ENCODE results near the gene BRIP1. TPM values are rescaled to one million over a fixed set of nuclear protein-coding genes. Genes with fewer than 3 reads are reported as not detected.
"Not testable (repeated sequence)": the region's sequence is repeated elsewhere in the genome, so short reads cannot be mapped to it uniquely, and the experiment has no call there.

The BRIP1 gene
- total RNA-seq, 2 experiments from 2014 or later = 13.2 to 14.5 TPM

- peaks cover 32% of the 10 kb centered on the region for H3K36me3 Mint-ChIP-seq (ENCODE audit: low read depth)
- H3K4me3 Mint-ChIP-seq = no peak overlapping the region
- no peak for TF ChIP-seq CTCF (IDR thresholded peaks at IDR 0.05)
- ATAC-seq (no peak), DNase-seq (no peak)
- H3K27ac Mint-ChIP-seq = no peak overlapping the region
- peaks cover 4% of the 10 kb centered on the region for H3K4me1 Mint-ChIP-seq (ENCODE audit: low read depth)
- H3K9me3 Mint-ChIP-seq = no peaks in the 10 kb centered on the region
- intact Hi-C loops (cut with micrococcal nuclease) = no loop called here
- H3K27me3 Mint-ChIP-seq = no peaks in the 10 kb centered on the region
- CTCF ChIA-PET = no interaction called here
- POLR2A ChIA-PET = no interaction called here
Measured at GRCh38 chr17:61821655-61822054, 41.7 kb downstream of the BRIP1 start.

GRCh38 chr17:61819265-61819664, 44.1 kb downstream of the BRIP1 start:
- H3K4me3 Mint-ChIP-seq; DNase-seq; H3K27me3 Mint-ChIP-seq; H3K4me1 Mint-ChIP-seq (ENCODE audit: low read depth); H3K9me3 Mint-ChIP-seq; H3K27ac Mint-ChIP-seq; CTCF ChIA-PET; POLR2A ChIA-PET; intact Hi-C loops (cut with micrococcal nuclease); ATAC-seq: not testable (repeated sequence)
- H3K36me3 Mint-ChIP-seq (ENCODE audit: low read depth) = peaks cover 20% of the 10 kb centered on the region

- H3K27ac Mint-ChIP-seq = no peak overlapping the region
- H3K36me3 Mint-ChIP-seq (ENCODE audit: low read depth) = peaks cover 22% of the 10 kb centered on the region
- DNase-seq = no peak
- ChIA-PET CTCF (no interaction called here), POLR2A (no interaction called here)
- intact Hi-C loops (cut with micrococcal nuclease) = no loop called here
- TF ChIP-seq CTCF (IDR thresholded peaks at IDR 0.05) = no peak
- H3K9me3 Mint-ChIP-seq = no peaks in the 10 kb centered on the region
- no peak for ATAC-seq
- no peaks in the 10 kb centered on the region for H3K27me3 Mint-ChIP-seq
- no peak overlapping the region for H3K4me3 Mint-ChIP-seq
- H3K4me1 Mint-ChIP-seq (ENCODE audit: low read depth) = peaks cover 7% of the 10 kb centered on the region
Measured at GRCh38 chr17:61818225-61818624, 45.1 kb downstream of the BRIP1 start.

- Mint-ChIP-seq H3K36me3 (ENCODE audit: low read depth) (peaks cover 23% of the 10 kb centered on the region), H3K9me3 (no peaks in the 10 kb centered on the region), H3K27me3 (no peaks in the 10 kb centered on the region), H3K4me1 (ENCODE audit: low read depth) (peaks cover 7% of the 10 kb centered on the region), H3K4me3 (no peak overlapping the region), H3K27ac (no peak overlapping the region)
- ATAC-seq (no peak), DNase-seq (no peak)
- ChIA-PET CTCF (no interaction called here), POLR2A (no interaction called here)
- intact Hi-C loops (cut with micrococcal nuclease) = no loop called here
- TF ChIP-seq CTCF (IDR thresholded peaks at IDR 0.05) = no peak
Measured at GRCh38 chr17:61817452-61817851, 45.9 kb downstream of the BRIP1 start.

GRCh38 chr17:61816538-61816937, 46.8 kb downstream of the BRIP1 start:
- H3K36me3 Mint-ChIP-seq (ENCODE audit: low read depth) = peaks cover 20% of the 10 kb centered on the region
- no peak overlapping the region for H3K27ac Mint-ChIP-seq

More at GRCh38 chr17:61816538-61816937, 46.8 kb downstream of the BRIP1 start:
- POLR2A ChIA-PET = no interaction called here
- intact Hi-C loops (cut with micrococcal nuclease) = no loop called here
- DNase-seq (peak; percentile 12), ATAC-seq (no peak)
- CTCF ChIA-PET = no interaction called here
- Mint-ChIP-seq H3K4me1 (ENCODE audit: low read depth) (peaks cover 7% of the 10 kb centered on the region), H3K4me3 (no peak overlapping the region), H3K9me3 (no peaks in the 10 kb centered on the region), H3K27me3 (no peaks in the 10 kb centered on the region)
- no peak for TF ChIP-seq CTCF (IDR thresholded peaks at IDR 0.05)

Data from activated CD8-positive, alpha-beta T cell treated with anti-CD3 and anti-CD28 coated beads for 36 hours (primary cell).